Medulla oblongata (tissue), 1 donor: ENCODE data around the gene PIK3C3.
A peak's percentile ranks its signal among the peaks of the same experiment; 100 is the strongest.
"Not testable (repeated sequence)": the region's sequence is repeated elsewhere in the genome, so short reads cannot be mapped to it uniquely, and the experiment has no call there.

ENCODE experiments used
- DNase-seq: peaks from one replicate; pipeline ENCODE4 v3.0.0-alpha.2; 2015; ENCODE audit errors: extremely low spot score

Gene PIK3C3

GRCh38 chr18:41965634-41966255, 10.7 kb downstream of the PIK3C3 start:
- DNase-seq: peak; percentile 30

- DNase-seq: peak; percentile 25
These were observed 11.9 kb downstream of the PIK3C3 start for GRCh38 chr18:41966943-41967342.

DNA sequence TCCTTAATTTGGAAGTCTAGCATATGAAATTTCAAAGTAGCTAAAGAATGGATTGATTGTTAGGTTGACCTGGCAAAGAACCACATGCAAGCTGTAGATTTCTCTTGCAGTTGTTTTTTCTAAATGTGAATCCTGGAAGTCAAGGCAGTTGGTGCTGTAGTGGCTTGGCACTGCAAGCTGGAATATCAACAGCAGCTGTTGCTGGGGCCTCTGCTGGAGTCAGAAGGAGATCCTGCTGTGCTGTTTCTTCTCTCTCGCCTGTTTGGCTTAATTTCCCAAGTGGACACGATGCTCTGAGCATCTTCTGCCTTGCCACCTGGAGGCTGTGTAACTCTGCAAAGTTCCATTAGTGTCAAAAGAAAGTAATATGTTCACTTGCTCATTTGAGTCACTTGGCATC, 12.6 kb downstream of the PIK3C3 start:
- peak; percentile 66 for DNase-seq

DNA sequence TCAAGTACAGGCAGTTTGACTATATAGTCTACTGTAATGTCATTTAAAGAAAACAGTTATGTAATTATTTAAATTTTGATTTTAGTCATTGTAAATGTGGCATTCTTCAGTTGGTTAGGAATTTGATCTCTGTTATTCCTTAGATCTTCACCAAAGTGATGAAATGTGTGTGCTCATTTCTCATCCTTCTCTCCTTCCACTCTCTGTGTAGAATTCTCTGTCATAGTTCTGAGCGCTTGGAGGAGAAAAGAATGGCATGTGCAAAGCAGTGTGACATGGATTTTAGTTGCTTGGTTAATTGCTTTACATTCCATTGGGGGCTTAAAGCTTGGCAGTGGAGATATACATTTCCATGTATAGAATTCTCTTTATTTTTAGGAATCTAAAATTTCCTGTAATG, 14.8 kb downstream of the PIK3C3 start:
- no peak for DNase-seq

DNA sequence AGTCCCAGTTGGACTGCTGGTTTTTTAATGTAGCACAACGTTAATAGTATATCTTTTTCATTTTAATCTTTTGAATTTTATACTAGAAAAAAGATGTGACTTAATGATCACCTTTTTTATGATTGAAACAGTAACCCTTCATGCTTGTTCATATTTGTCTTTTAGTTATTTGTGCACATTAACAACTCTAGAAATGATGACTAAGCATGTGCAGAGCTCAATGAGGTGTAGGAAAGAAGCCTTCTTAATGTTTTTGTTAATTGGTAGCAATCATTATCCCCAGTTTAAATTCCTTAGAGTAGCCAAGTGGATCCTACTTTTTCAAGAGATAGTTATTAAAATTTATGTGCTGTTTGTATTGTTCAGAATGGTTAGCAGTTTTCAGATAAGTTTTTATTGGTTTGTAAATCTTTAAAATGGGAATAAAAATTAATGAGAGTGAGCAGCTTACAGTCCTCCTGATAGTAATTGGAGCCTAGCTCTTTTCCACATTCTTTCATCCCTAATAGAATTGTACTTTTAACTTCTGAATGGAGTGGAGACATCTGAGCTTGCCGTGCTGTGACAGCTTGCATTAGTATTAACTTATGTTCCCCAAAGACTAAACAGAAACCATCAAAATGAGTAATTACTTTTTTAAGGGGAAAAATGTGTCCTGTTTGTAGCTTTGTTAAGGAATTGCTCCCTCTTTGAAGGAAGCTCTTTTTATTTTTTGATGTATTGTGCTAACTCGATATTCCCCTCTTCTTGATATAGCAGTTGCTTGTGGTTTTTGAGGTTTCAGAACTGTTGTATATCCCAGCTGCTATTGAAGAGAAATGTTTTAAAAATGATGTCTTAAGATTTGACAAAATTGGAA, 17.3 kb downstream of the PIK3C3 start:
- no peak for DNase-seq

DNA sequence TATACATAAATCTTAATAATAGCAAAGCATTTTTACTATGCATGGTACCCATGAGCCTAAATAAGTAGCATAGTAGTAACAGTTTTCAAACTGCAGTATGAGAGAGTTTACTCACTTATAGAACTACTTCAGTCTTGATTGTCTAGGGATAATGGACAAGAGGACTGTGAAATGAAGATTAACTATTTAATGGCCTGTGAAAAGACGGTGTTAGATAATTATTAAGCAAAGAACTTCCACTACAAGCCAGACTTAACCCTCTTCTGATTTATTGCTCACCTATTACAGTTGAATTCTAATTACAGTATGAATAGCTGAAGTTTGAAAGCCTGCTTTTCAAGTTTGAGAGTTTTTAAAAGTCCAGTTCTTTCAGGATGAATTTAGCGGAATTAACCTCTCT, 18.9 kb downstream of the PIK3C3 start:
- no peak for DNase-seq

GRCh38 chr18:41974796-41975201, 19.8 kb downstream of the PIK3C3 start:
- no peak for DNase-seq

DNA sequence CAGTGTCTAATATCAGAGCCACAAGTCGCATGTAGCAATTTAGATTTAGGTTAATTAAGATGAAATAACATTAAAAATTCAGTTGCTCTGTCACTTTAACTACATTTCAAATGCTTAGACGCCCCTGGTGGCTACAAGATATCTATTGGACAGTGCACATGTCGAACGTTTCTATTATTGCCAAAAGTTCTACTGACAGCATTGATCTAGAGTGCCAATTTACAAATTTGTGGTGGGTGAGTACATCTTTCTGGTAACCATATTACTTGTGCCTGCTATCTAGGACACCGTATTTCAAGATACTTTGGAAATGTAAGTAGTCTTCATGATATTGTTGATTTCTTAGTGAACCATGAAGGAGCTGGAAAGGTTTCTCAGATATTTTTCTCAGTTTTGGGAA, 20.2 kb downstream of the PIK3C3 start:
- DNase-seq: no peak

DNA sequence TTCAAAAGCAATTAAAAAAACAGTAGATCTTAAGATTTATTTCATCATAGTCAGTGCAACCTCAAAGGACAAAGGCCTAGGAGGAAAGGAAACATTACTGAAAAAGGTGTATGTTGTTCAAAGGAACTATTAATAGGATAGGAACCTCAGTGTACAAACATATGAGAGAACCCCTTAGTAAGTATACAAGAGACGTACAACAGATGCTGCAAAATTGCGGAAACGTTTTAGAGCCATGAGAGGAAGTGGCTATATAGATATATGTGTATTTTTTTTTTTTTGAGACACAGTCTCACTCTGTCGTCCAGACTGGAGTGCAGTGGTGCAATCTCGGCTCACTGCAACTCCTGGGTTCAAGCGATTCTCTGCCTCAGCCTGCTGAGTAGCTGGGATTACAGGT, 22.2 kb downstream of the PIK3C3 start:
- DNase-seq: no peak

GRCh38 chr18:41982942-41983660, 28.1 kb downstream of the PIK3C3 start:
- DNase-seq: no peak

GRCh38 chr18:41985914-41986313, 30.9 kb downstream of the PIK3C3 start:
- DNase-seq: no peak

- no peak for DNase-seq
These were observed 34.5 kb downstream of the PIK3C3 start for GRCh38 chr18:41989508-41989907.

- DNase-seq: no peak
These were observed 37.0 kb downstream of the PIK3C3 start for GRCh38 chr18:41992066-41992465.

DNA sequence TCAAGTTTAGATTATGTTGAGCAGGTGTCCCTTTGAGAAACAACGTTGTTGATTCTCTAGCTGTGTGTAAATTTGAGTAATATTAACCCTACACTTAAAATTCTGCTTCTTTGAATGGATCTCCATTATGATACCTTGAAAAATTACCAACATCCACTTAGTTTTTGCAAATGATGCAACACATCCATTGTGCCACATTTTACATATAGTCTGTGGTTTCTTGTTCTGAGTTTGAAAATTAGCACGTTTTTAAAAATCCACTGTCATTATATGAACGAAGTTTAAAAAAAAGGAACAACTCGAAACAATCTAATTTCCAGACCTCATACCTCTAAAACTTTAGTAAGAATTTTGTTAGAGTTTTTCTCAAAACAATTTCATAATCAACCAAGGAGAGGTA, 37.7 kb downstream of the PIK3C3 start:
- DNase-seq: no peak

- DNase-seq: no peak
These were observed 38.1 kb downstream of the PIK3C3 start for GRCh38 chr18:41993151-41993550.

- DNase-seq: no peak
These were observed 41.0 kb downstream of the PIK3C3 start for GRCh38 chr18:41996020-41996419.

DNA sequence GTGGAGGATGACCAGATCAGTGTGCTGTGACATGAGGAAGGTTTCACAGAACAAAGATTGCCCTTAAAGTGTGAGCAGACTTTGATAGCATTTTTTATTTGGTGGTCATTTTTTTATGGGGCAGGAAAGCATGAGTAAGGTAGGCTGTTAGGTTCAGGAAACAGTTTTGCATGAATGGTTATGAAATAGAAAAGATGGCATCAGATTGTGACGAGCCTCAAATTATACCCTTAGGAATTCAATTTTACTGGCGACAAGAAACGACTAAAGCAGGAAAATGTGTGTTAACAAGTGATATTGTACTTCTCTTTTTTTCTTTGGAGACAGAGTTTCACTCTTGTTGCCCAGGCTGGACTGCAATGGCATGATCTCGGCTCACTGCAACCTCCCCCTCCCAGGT, 44.7 kb downstream of the PIK3C3 start:
- no peak for DNase-seq

GRCh38 chr18:42001801-42002200, 46.8 kb downstream of the PIK3C3 start:
- no peak for DNase-seq

DNA sequence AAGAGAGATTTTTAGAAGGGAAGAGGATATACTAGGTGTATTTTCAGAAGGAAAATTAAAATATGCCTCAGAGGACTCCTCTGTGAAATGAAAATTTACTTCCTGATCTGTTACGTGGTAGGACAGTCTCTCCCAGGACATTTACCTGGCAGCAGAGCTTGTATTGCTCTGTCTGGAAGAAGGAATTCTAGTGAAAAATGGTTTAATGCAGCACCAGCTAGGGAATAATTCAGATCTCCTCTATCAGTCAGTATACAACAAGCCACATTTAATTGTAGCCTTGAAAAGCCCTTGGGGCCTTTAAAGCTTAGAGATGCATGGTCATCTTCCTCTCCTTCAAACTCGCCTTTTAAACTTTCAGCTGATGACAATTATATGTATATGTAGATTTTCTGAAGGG, 49.6 kb downstream of the PIK3C3 start:
- no peak for DNase-seq

- no peak for DNase-seq
These were observed 50.7 kb downstream of the PIK3C3 start for GRCh38 chr18:42005782-42006181.

- DNase-seq: not testable (repeated sequence)
These were observed 54.4 kb downstream of the PIK3C3 start for GRCh38 chr18:42009457-42009856.

GRCh38 chr18:42011053-42011452, 56.0 kb downstream of the PIK3C3 start:
- no peak for DNase-seq

DNA sequence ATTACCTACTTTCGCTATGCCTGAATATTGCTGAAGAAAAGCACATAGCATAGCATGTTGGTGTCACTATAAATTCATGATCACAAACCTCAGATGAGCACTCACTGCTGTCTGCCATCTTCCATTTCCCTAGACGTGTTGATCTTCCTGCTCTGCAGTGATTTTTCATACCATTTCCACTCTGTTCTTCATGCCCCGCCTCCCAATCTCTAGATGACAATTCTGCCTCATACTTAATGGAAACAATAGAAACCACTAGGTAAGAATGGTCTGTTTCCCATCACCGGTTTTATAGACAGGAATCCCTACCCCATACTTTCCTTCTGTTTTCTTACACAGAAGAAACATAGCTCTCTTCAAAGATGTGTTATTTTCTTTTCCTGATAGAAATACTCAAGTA, 63.8 kb downstream of the PIK3C3 start:
- no peak for DNase-seq
